ENCODE measurements around the gene OR6B1. TPM values are rescaled to one million over a fixed set of nuclear protein-coding genes. Genes with fewer than 3 reads are reported as not detected.

OR6B1 gene
- total RNA-seq, 1 experiment from 2014 or later, result not detected

DNA sequence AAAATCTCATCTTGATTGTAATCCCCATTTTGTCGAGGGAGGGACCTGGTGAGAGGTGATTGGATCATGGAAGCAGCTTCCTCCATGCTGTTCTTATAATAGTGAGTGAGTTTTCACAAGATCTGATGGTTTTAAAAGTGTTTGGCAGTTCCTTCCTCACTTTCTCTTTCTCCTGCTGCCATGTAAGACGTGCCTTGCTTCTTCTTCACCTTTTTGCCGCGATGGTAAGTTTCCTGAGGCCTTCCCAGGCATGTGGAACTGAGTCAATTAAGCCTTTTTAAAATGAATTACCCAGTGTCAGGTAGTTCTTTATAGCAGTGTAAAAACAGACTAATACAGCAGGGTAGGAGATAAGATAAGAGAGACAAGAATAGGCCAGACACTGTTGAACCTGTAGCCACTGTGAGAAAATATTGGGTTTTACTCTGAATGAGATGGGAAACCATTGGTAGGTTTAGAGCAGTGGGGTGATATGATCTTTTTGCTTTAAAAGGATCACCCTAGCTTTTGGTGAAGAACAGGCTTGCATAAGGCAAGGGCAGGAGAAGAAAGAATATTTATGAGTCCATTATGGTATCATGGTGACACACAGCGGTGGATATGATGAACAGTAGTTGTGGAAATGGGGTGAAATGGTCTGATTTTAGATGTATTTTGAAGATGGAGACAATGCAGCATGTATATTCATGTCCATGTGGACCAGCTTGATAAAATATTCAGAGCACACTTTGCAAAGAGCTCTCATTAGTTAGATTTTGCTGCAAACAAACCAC lies 11.5 kb downstream of the OR6B1 start:
- TF ChIP-seq USF2 (CRISPR knock-in tag; IDR thresholded peaks at IDR 0.05) (no peak), EMX1 (CRISPR knock-in tag; IDR thresholded peaks at IDR 0.05) (no peak), NFATC4 (CRISPR knock-in tag; IDR thresholded peaks at IDR 0.05) (no peak), GABPB1 (CRISPR knock-in tag; IDR thresholded peaks at IDR 0.05) (no peak), NR2C2 (CRISPR knock-in tag; IDR thresholded peaks at IDR 0.05) (no peak), IRF2 (CRISPR knock-in tag; IDR thresholded peaks at IDR 0.05; ENCODE audit: borderline replicate concordance, low read depth) (no peak), USF1 (CRISPR knock-in tag; IDR thresholded peaks at IDR 0.05) (no peak), GRHL2 (CRISPR knock-in tag; IDR thresholded peaks at IDR 0.05; ENCODE audit: insufficient replicate concordance, severe bottlenecking) (no peak), ZNF317 (CRISPR knock-in tag; IDR thresholded peaks at IDR 0.05; ENCODE audit: borderline replicate concordance, low read depth) (no peak)
- TF ChIP-seq, protein P1, sequence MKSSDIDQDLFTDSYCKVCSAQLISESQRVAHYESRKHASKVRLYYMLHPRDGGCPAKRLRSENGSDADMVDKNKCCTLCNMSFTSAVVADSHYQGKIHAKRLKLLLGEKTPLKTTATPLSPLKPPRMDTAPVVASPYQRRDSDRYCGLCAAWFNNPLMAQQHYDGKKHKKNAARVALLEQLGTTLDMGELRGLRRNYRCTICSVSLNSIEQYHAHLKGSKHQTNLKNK (CRISPR knock-in tag; IDR thresholded peaks at IDR 0.05), result no peak
- TF ChIP-seq, protein P2, sequence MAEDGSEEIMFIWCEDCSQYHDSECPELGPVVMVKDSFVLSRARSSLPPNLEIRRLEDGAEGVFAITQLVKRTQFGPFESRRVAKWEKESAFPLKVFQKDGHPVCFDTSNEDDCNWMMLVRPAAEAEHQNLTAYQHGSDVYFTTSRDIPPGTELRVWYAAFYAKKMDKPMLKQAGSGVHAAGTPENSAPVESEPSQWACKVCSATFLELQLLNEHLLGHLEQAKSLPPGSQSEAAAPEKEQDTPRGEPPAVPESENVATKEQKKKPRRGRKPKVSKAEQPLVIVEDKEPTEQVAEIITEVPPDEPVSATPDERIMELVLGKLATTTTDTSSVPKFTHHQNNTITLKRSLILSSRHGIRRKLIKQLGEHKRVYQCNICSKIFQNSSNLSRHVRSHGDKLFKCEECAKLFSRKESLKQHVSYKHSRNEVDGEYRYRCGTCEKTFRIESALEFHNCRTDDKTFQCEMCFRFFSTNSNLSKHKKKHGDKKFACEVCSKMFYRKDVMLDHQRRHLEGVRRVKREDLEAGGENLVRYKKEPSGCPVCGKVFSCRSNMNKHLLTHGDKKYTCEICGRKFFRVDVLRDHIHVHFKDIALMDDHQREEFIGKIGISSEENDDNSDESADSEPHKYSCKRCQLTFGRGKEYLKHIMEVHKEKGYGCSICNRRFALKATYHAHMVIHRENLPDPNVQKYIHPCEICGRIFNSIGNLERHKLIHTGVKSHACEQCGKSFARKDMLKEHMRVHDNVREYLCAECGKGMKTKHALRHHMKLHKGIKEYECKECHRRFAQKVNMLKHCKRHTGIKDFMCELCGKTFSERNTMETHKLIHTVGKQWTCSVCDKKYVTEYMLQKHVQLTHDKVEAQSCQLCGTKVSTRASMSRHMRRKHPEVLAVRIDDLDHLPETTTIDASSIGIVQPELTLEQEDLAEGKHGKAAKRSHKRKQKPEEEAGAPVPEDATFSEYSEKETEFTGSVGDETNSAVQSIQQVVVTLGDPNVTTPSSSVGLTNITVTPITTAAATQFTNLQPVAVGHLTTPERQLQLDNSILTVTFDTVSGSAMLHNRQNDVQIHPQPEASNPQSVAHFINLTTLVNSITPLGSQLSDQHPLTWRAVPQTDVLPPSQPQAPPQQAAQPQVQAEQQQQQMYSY (CRISPR knock-in tag; IDR thresholded peaks at IDR 0.05), result no peak
- H3K27ac Mint-ChIP-seq, result no peak overlapping the region
- H3K4me3 Mint-ChIP-seq, result no peak overlapping the region
- ChIA-PET POLR2A (no interaction called here), CTCF (no interaction called here)
- H3K4me1 Mint-ChIP-seq, result no peaks in the 10 kb centered on the region
- DNase-seq (ENCODE audit: low spot score), result no peak
- no peak for ATAC-seq
- peaks cover 46% of the 10 kb centered on the region for H3K9me3 Mint-ChIP-seq
- peaks cover 4% of the 10 kb centered on the region for H3K27me3 Mint-ChIP-seq (ENCODE audit: low read depth)
- H3K36me3 Mint-ChIP-seq, result peaks cover 26% of the 10 kb centered on the region

- no peak for DNase-seq (ENCODE audit: low spot score)
- peaks cover 6% of the 10 kb centered on the region; the same call in 1 of the 2 replicates for H3K4me1 Mint-ChIP-seq
- TF ChIP-seq CBFB (CRISPR knock-in tag; IDR thresholded peaks at IDR 0.05; ENCODE audit: low read depth), result no peak
- ChIA-PET CTCF (no interaction called here), POLR2A (no interaction called here)
- ATAC-seq, result no peak
- H3K27me3 Mint-ChIP-seq (ENCODE audit: low read depth), result no peaks in the 10 kb centered on the region; the same call in 1 of the 2 replicates
- H3K9me3 Mint-ChIP-seq, result peaks cover 8% of the 10 kb centered on the region
- no peak overlapping the region for H3K4me3 Mint-ChIP-seq
- no peak overlapping the region for H3K27ac Mint-ChIP-seq
- no peaks in the 10 kb centered on the region; the same call in 1 of the 2 replicates for H3K36me3 Mint-ChIP-seq
Measured at GRCh38 chr7:144018065-144018464, 17.9 kb downstream of the OR6B1 start.

GRCh38 chr7:144019457-144019856 lies 19.3 kb downstream of the OR6B1 start:
- Mint-ChIP-seq H3K4me1 (peaks cover 6% of the 10 kb centered on the region; the same call in 1 of the 2 replicates), H3K36me3 (no peaks in the 10 kb centered on the region; the same call in 1 of the 2 replicates), H3K9me3 (peaks cover 6% of the 10 kb centered on the region), H3K27ac (no peak overlapping the region), H3K27me3 (ENCODE audit: low read depth) (no peaks in the 10 kb centered on the region), H3K4me3 (no peak overlapping the region)
- ChIA-PET POLR2A (no interaction called here), CTCF (no interaction called here)
- ATAC-seq, result no peak
- no peak for DNase-seq (ENCODE audit: low spot score)
- no peak for TF ChIP-seq EMX1 (CRISPR knock-in tag; IDR thresholded peaks at IDR 0.05)
- no peak for TF ChIP-seq GABPB1 (CRISPR knock-in tag; IDR thresholded peaks at IDR 0.05)
- no peak for TF ChIP-seq TEAD4 (CRISPR knock-in tag; IDR thresholded peaks at IDR 0.05)
- TF ChIP-seq CREM (CRISPR knock-in tag; IDR thresholded peaks at IDR 0.05), result no peak
- no peak for TF ChIP-seq ZNF396 (CRISPR knock-in tag; IDR thresholded peaks at IDR 0.05; ENCODE audit: borderline replicate concordance)
- TF ChIP-seq, protein P3, sequence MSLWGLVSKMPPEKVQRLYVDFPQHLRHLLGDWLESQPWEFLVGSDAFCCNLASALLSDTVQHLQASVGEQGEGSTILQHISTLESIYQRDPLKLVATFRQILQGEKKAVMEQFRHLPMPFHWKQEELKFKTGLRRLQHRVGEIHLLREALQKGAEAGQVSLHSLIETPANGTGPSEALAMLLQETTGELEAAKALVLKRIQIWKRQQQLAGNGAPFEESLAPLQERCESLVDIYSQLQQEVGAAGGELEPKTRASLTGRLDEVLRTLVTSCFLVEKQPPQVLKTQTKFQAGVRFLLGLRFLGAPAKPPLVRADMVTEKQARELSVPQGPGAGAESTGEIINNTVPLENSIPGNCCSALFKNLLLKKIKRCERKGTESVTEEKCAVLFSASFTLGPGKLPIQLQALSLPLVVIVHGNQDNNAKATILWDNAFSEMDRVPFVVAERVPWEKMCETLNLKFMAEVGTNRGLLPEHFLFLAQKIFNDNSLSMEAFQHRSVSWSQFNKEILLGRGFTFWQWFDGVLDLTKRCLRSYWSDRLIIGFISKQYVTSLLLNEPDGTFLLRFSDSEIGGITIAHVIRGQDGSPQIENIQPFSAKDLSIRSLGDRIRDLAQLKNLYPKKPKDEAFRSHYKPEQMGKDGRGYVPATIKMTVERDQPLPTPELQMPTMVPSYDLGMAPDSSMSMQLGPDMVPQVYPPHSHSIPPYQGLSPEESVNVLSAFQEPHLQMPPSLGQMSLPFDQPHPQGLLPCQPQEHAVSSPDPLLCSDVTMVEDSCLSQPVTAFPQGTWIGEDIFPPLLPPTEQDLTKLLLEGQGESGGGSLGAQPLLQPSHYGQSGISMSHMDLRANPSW (CRISPR knock-in tag; conservative IDR thresholded peaks at IDR 0.05; ENCODE audit: low read depth), result no peak
- no peak for TF ChIP-seq HMGA2 (CRISPR knock-in tag; IDR thresholded peaks at IDR 0.05)
- no peak for TF ChIP-seq MXD4 (CRISPR knock-in tag; IDR thresholded peaks at IDR 0.05; ENCODE audit: borderline replicate concordance)
- TF ChIP-seq ZNF416 (CRISPR knock-in tag; IDR thresholded peaks at IDR 0.05), result no peak
- no peak for TF ChIP-seq MYBL2 (CRISPR knock-in tag; IDR thresholded peaks at IDR 0.05)
- TF ChIP-seq PRRX2 (CRISPR knock-in tag; IDR thresholded peaks at IDR 0.05), result no peak
- TF ChIP-seq NFE2L1 (CRISPR knock-in tag; IDR thresholded peaks at IDR 0.05), result no peak
- TF ChIP-seq OVOL2 (CRISPR knock-in tag; IDR thresholded peaks at IDR 0.05; ENCODE audit: borderline replicate concordance), result no peak
- TF ChIP-seq, protein P4, sequence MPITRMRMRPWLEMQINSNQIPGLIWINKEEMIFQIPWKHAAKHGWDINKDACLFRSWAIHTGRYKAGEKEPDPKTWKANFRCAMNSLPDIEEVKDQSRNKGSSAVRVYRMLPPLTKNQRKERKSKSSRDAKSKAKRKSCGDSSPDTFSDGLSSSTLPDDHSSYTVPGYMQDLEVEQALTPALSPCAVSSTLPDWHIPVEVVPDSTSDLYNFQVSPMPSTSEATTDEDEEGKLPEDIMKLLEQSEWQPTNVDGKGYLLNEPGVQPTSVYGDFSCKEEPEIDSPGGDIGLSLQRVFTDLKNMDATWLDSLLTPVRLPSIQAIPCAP (CRISPR knock-in tag; IDR thresholded peaks at IDR 0.05), result no peak

All from WTC11 (cell line).